Activated CD8-positive, alpha-beta memory T cell treated with anti-CD3 and anti-CD28 coated beads, Interleukin-2, amount 10 ng/mL, durations not matched to agents 7 days and 5 days (primary cell): Measurements from ENCODE around the gene PCED1A. TPM values are rescaled to one million over a fixed set of nuclear protein-coding genes. Genes with fewer than 3 reads are reported as not detected.

Experiments used
- ATAC-seq: fragments of 150-1000 bp; cut with Tn5 transposase; one replicate; pipeline ENCODE4 v1.10.0; 2021; ENCODE audit warnings: moderate library complexity
- CTCF ChIA-PET: fragments of 350-600 bp; sonication (Branson Sonifier 250); formaldehyde crosslinking; loops from one replicate; lab custom pipeline; 2021; ENCODE audit warnings: antibody characterized with exemption; lab: Charles Lee
- DNase-seq: peaks from one replicate; pipeline ENCODE4 v3.0.0-alpha.2; 2020
- H3K27ac Mint-ChIP-seq: one replicate; pipeline ENCODE4 v1.8.0; 2021; ENCODE audit warnings: mild to moderate bottlenecking, mixed read lengths
- H3K27me3 Mint-ChIP-seq: one replicate; pipeline ENCODE4 v1.8.0; 2021; ENCODE audit warnings: mixed read lengths
- H3K36me3 Mint-ChIP-seq: one replicate; pipeline ENCODE4 v1.8.0; 2021; ENCODE audit warnings: mild to moderate bottlenecking, mixed read lengths
- H3K4me1 Mint-ChIP-seq: one replicate; pipeline ENCODE4 v1.8.0; 2021; ENCODE audit warnings: mixed read lengths
- H3K4me3 Mint-ChIP-seq: one replicate; pipeline ENCODE4 v1.8.0; 2021; ENCODE audit warnings: mild to moderate bottlenecking, moderate library complexity, mixed read lengths
- H3K9me3 Mint-ChIP-seq: one replicate; pipeline ENCODE4 v1.8.0; 2022; ENCODE audit warnings: low read depth, mixed read lengths
- total RNA-seq, 2 experiments: library from RNA; stranded (reverse); gene quantifications; one replicate each; pipeline ENCODE4 v1.2.3, GENCODE V29; 2021

PCED1A gene
- total RNA-seq, 2 experiments from 2014 or later, result 21.9 to 30.6 TPM

DNA sequence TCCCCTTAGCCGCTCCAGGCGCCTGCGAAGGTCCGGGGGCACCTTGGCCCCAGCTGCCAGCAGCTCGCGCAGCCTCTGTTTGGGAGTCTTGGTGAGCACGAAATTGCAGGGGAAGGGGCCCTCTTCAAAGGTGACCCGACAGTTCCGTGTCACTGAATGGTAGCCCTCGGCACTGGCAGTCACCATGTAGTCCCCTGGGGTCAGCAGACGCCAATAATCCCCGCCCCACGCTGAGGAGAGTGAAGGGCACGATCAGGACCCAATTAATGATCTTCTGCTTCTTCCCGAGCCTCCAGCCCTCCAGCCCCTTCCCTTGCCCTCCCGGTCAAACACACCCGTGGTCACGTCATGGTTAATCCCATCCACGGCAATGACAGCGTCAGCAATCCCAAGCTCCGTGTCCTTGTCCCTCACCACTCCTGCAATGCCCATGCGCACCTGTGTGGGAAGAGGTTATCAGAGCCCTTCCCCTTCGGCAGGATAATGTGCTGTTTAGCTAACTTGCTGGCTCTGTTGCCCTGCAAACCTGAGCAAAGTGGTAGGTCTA, 46.2 kb downstream of the PCED1A start:
- Mint-ChIP-seq H3K4me3 (no peak overlapping the region), H3K27me3 (peaks cover 58% of the 10 kb centered on the region), H3K9me3 (no peaks in the 10 kb centered on the region), H3K36me3 (no peaks in the 10 kb centered on the region), H3K27ac (no peak overlapping the region), H3K4me1 (peaks cover 4% of the 10 kb centered on the region)
- CTCF ChIA-PET, result no interaction called here
- no peak for ATAC-seq
- DNase-seq, result no peak

DNA sequence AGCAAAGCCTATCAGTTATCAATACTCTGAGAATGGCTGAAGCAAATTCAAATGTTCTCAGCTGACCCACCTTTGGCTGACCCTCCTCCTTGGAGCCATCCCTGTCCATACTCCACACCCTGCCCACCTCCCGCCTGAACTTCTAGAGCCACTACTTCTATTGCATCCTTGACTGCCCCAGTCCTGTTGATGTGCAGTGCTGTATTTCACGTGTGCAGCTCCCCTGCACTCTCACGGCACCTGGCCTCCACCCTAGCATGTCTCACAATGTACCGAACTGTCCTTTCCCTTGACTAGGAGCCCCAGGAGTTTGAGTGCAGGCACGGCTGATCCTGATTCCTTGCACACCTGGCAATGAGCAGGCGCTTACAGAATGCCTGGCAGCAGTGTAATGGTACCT, 47.0 kb downstream of the PCED1A start:
- ATAC-seq (no peak), DNase-seq (no peak)
- no peaks in the 10 kb centered on the region for H3K9me3 Mint-ChIP-seq
- H3K36me3 Mint-ChIP-seq, result no peaks in the 10 kb centered on the region
- H3K27me3 Mint-ChIP-seq, result peaks cover 57% of the 10 kb centered on the region
- peaks cover 4% of the 10 kb centered on the region for H3K4me1 Mint-ChIP-seq
- H3K27ac Mint-ChIP-seq, result no peak overlapping the region
- CTCF ChIA-PET, result no interaction called here
- H3K4me3 Mint-ChIP-seq, result no peak overlapping the region

Other genes with a start within 250 kb of the PCED1A start
- gene NOP56, start 188.0 kb downstream of the PCED1A start, total RNA-seq, result 100 to 1,000 TPM; 469 to 508 TPM
- 10 to 100 TPM; 91.4 to 96.0 TPM for gene IDH3B, start 176.4 kb downstream of the PCED1A start, total RNA-seq
- 1 to 10 TPM; 1.3 to 3.1 TPM for gene EBF4, start 147.9 kb downstream of the PCED1A start, total RNA-seq
- gene CPXM1, start 40.0 kb downstream of the PCED1A start, total RNA-seq, result under 1 TPM; 0.35 to 0.68 TPM
- gene C20orf141, start 25.7 kb downstream of the PCED1A start, total RNA-seq, result not detected
- gene TMEM239, start 24.3 kb downstream of the PCED1A start, total RNA-seq, result not detected
- 10 to 100 TPM; 49.2 to 64.9 TPM for gene VPS16, start 90 bp upstream of the PCED1A start, total RNA-seq
- gene PTPRA, start 32.8 kb upstream of the PCED1A start, total RNA-seq, result 10 to 100 TPM; 51.5 to 60.7 TPM
- under 1 TPM; 0.55 to 0.63 TPM for gene GNRH2, start 203.0 kb upstream of the PCED1A start, total RNA-seq
- gene MRPS26, start 205.4 kb upstream of the PCED1A start, total RNA-seq, result 10 to 100 TPM; 43.0 to 46.7 TPM
- gene OXT, start 231.0 kb upstream of the PCED1A start, total RNA-seq, result not detected
- not detected for gene AVP, start 244.1 kb upstream of the PCED1A start, total RNA-seq